IPS-18a (cell line): ENCODE data around the gene CCL23.
"Not testable (repeated sequence)": the region's sequence is repeated elsewhere in the genome, so short reads cannot be mapped to it uniquely, and the experiment has no call there.

Experiments
- H3K27ac ChIP-seq: one replicate; pipeline ENCODE4 v1.5.1; 2013; ENCODE audit warnings: low read length
- H3K27me3 ChIP-seq: one replicate; pipeline ENCODE4 v1.6.1; 2013; ENCODE audit warnings: mild to moderate bottlenecking, low read length; ENCODE audit not compliant: control insufficient read depth, insufficient read depth
- H3K36me3 ChIP-seq: one replicate; pipeline ENCODE4 v1.6.1; 2013; ENCODE audit warnings: low read depth, low read length; ENCODE audit not compliant: control insufficient read depth
- H3K4me1 ChIP-seq: one replicate; pipeline ENCODE4 v1.6.1; 2013; ENCODE audit warnings: low read depth, low read length; ENCODE audit not compliant: control insufficient read depth
- H3K4me3 ChIP-seq: one replicate; pipeline ENCODE4 v1.5.1; 2013; ENCODE audit warnings: low read length
- H3K9ac ChIP-seq: one replicate; pipeline ENCODE4 v1.6.1; 2013; ENCODE audit warnings: mild to moderate bottlenecking, low read length, moderate library complexity
- H3K9me3 ChIP-seq: one replicate; pipeline ENCODE4 v1.6.1; 2013; ENCODE audit warnings: low read depth, low read length; ENCODE audit not compliant: control insufficient read depth

CCL23 gene

DNA sequence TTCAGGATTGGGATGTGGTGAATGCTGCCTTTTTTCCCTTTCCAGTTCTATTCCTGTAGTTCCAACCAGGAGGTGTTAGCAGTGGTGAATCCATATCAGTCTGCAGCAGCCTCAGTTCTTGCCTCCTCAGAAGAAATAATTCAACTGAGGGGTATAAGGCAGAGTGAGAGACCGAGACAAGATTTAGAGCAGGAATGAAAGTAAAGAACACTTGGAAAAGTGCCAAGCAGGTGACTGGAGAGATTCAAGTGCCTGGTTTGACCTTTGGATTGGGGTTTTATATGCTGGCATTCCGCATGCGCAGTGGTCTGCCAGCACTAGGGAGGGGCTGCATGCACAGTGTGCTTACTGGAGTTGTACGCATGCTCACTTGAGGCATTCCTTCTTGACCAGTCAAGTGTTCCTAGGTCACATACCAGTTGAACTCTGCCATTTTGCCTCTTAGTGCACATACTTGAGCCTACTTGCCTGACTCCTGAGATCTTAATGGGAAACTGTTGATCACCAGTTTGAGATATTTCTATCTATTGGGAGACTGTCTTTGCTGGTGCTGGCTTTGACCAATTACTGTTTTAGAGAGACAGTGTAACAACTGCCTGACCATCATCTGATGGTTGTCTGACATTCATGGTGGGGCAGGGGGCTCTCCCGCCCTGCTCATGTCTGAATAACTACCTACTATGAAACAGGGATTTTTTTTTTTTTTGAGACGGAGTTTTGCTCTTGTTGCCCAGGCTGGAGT, 15.7 kb downstream of the CCL23 start:
- no peak overlapping the region for H3K27ac ChIP-seq
- H3K27me3 ChIP-seq = no peaks in the 10 kb centered on the region
- no peaks in the 10 kb centered on the region for H3K9me3 ChIP-seq
- H3K36me3 ChIP-seq = no peaks in the 10 kb centered on the region
- H3K4me3 ChIP-seq = no peak overlapping the region
- no peak overlapping the region for H3K9ac ChIP-seq
- peaks cover 7% of the 10 kb centered on the region for H3K4me1 ChIP-seq

DNA sequence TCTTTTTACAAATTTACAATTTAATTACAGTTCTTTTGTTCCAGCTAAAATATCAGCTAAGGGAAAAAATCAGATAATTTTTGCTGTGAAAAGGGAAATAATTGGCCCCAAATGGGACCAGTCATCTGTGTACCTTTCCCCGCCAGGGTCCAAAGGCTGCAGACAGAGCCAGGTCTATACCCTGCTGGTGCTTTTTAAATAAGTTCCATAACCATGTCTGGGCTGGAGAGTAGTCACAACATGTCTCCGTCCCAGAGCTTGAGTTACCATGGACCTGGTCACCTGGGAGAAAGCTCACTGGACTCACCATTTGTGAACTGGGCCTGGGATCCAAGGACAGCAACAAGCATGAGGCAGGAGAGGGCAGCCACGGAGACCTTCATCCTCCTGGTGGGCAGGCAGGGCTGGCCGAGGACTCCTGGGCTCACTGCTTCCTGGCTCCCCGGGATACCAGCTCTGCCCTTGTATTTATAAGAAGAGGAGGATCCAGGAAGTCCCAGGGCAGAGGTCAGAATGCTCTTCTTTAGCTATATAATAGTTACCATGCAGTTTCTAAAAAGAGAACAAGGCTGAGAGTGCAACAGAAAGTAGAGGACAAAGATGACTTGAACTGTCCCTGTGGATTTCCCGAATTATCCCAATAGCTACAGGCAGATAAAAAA, 16.5 kb downstream of the CCL23 start, which contains the start of gene CCL15:
CCL15 (minus strand) TSS at position 444 of the 662 bp plus-strand sequence; CDS start at position 383, 61 bp downstream.
- H3K27me3 ChIP-seq = no peaks in the 10 kb centered on the region
- H3K9ac ChIP-seq = no peak within 1 kb of the TSS
- peaks cover 7% of the 10 kb centered on the region for H3K4me1 ChIP-seq

DNA sequence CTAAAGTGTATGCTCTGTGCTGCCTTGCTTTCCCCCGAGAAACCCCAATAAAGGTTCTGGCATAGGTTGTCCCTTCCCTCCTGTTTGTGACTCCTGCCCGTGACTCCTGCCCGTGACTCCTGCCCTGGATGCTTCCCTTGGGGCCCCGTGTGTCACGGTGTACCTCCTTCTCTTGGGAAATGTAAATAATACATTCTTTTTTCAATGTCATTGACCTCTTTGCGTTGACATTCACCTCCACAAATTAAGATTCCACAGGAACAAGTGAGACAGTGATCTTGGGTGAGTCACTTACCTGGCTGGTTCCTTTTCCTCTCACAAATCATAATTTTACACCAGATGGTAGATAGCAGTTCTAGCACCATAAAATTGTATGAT, 17.1 kb downstream of the CCL23 start:
- Histone ChIP-seq H3K4me3 (no peak overlapping the region), H3K9ac (no peak overlapping the region), H3K27ac (no peak overlapping the region), H3K36me3 (no peaks in the 10 kb centered on the region), H3K27me3 (no peaks in the 10 kb centered on the region), H3K4me1 (peaks cover 7% of the 10 kb centered on the region), H3K9me3 (no peaks in the 10 kb centered on the region)

More for the DNA sequence above, 16.5 kb downstream of the CCL23 start, which contains the start of gene CCL15:
- H3K9me3 ChIP-seq = no peaks in the 10 kb centered on the region
- no peaks in the 10 kb centered on the region for H3K36me3 ChIP-seq
- H3K27ac ChIP-seq = no peak within 1 kb of the TSS
- H3K4me3 ChIP-seq = no peak within 1 kb of the TSS

DNA sequence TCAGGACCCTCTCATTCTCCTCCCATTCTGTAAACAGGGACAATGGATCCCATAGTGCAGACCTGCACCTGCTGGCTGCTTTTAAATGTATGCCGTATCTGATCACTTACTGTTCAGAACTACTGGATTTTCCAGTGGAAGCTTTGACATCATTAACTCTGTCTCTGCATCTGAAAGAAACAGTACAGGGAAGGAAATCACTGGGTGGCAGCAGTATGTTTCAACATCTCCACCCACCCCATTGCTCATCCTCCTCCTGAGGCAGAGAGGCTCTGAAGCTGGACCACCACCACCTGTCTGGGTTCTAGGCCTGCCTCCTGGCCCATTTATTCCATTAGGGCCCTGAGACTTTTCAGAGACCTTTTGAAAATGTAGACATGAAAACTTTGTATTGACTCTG, 19.0 kb downstream of the CCL23 start:
- Histone ChIP-seq H3K4me3 (no peak overlapping the region), H3K4me1 (peaks cover 7% of the 10 kb centered on the region), H3K27me3 (no peaks in the 10 kb centered on the region), H3K9me3 (no peaks in the 10 kb centered on the region), H3K9ac (no peak overlapping the region), H3K36me3 (no peaks in the 10 kb centered on the region), H3K27ac (no peak overlapping the region)

DNA sequence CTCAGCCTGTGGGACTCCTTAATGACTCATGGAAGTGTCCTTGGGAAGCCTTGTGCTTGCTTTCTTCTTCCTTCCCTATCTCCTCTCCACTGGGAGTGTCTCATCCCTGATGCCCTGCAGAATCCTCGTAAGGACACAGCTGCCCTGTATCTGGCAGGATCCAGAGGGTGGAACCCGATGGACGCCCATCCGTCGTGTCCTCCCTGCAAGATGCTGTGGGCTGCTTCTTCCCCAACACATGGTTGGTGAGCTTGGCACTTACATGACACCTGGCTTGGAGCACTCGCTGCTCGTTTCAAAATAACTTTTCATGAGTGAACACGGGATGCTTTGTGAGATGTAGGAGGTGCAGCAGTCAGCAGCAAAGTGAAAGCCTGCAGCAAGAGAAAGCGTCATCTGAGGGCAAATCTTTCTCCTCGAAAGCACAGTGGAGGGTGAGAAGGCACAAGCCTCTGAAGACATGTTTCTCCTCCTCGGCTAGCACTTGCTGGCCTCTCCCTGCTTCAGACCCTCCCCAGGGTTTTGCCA, 19.7 kb downstream of the CCL23 start:
- Histone ChIP-seq H3K36me3 (no peaks in the 10 kb centered on the region), H3K4me3 (no peak overlapping the region), H3K27me3 (no peaks in the 10 kb centered on the region), H3K9me3 (no peaks in the 10 kb centered on the region), H3K27ac (no peak overlapping the region), H3K9ac (no peak overlapping the region), H3K4me1 (peaks cover 7% of the 10 kb centered on the region)

DNA sequence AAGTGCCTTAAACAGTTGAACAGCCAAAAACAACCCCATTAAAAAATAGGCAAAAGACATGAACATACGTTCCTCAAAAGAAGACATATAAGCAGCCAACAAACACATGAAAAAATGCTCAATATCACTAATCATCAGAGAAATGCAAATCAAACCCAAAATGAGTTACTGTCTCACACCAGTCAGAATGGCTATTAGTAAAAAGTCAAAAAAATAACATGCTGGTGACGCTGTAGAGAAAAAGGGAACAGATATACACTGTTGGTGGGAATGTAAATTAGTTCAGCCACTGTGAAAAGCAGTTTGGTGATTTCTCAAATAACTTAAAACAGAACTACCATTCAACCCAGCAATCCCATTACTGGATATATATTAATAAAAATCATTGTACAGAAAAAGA, 22.4 kb downstream of the CCL23 start:
- H3K4me3 ChIP-seq, H3K27ac ChIP-seq, H3K4me1 ChIP-seq, H3K27me3 ChIP-seq, H3K9me3 ChIP-seq, H3K9ac ChIP-seq, H3K36me3 ChIP-seq: not testable (repeated sequence)

DNA sequence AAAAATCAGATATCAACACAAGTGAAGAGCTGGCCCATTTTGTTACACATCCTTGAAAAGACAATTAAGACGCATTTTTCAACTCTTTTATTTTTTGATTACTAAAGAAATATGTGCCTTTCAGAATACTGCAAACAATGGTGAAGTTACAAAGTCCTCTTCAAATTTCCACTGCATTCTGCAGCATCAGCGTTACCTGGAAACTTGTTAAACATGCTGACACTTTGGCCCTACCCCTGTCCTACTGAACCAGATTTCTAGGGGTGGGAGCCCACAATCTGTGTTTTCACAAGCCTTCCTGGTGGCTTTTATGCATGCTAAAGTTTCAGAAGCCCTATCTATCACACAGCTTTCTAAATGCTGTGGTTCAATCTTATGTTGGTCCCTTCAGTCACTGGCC, 26.7 kb downstream of the CCL23 start:
- no peak overlapping the region for H3K27ac ChIP-seq
- H3K27me3 ChIP-seq = no peaks in the 10 kb centered on the region
- H3K4me3 ChIP-seq = no peak overlapping the region
- H3K9ac ChIP-seq = no peak overlapping the region
- no peaks in the 10 kb centered on the region for H3K9me3 ChIP-seq
- no peaks in the 10 kb centered on the region for H3K36me3 ChIP-seq
- no peaks in the 10 kb centered on the region for H3K4me1 ChIP-seq

DNA sequence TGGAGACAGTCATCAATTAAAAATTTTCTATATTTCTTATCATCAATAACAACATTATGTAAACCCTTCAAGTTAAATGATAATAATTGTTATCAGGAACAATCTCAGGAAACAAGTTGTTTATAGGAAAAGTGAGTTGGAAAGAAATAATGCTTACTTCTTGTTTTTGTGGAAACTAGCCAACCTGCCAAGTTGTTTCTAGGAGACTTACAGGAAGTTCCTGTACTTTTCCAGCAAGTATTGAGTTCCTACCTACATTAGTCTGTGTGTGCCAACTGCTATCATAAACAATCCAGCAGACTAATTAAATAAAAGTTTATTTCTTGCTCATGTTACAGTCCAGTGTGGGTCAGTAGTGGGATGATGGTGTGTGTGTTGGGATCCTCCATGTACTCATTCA, 29.6 kb downstream of the CCL23 start:
- Histone ChIP-seq H3K4me1 (no peaks in the 10 kb centered on the region), H3K27ac (no peak overlapping the region), H3K9ac (no peak overlapping the region), H3K9me3 (no peaks in the 10 kb centered on the region), H3K4me3 (no peak overlapping the region), H3K27me3 (no peaks in the 10 kb centered on the region), H3K36me3 (no peaks in the 10 kb centered on the region)

DNA sequence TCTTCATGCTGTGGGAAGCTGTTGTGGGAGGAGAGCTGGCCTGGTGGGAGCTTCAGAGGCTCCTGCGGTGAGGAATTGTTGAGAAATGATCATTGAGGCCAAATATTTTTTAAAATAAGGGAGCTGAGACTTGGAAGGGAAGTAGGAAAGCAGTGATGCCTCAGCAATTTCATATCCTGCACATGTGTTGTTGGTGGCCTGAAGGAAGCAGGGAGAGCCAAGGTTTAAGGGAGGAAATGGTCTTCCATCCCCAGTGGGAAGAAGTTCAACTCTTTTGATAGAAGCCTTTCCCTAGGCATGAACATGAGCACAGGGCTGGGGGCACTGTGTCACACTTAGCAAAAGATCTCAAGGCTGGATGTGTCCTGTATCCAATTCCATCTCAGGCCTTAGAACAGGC, 31.1 kb downstream of the CCL23 start, which contains the start of gene CCL14:
CCL14 (minus strand) TSS at position 87 of the 400 bp plus-strand sequence; CDS start at position 7, 80 bp downstream.
- Histone ChIP-seq H3K27ac (no peak within 1 kb of the TSS), H3K9ac (no peak within 1 kb of the TSS), H3K36me3 (no peaks in the 10 kb centered on the region), H3K4me3 (no peak within 1 kb of the TSS), H3K9me3 (no peaks in the 10 kb centered on the region), H3K4me1 (no peaks in the 10 kb centered on the region), H3K27me3 (no peaks in the 10 kb centered on the region)

DNA sequence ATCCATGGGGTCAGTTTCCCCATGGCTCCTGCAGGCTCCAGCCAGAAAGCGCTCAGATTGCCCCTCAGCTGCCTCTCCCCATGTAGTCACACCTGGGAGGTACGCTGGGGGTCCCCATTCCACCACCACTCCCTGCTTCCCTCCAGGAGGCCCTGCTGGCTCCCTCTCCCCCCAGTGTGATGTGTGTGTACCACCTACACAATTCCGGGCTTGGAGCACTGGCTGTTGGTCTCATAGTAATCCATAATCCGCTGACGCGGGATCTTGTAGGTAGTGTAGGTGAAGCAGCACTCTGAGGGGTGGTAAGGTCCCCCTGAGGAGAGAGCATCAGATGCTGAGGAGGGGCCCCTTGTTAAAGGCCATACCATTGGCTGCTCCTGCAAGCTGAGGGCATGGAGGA, 33.6 kb downstream of the CCL23 start:
- Histone ChIP-seq H3K27ac (no peak overlapping the region), H3K4me3 (no peak overlapping the region), H3K9me3 (no peaks in the 10 kb centered on the region), H3K36me3 (no peaks in the 10 kb centered on the region), H3K27me3 (no peaks in the 10 kb centered on the region), H3K9ac (no peak overlapping the region), H3K4me1 (no peaks in the 10 kb centered on the region)

DNA sequence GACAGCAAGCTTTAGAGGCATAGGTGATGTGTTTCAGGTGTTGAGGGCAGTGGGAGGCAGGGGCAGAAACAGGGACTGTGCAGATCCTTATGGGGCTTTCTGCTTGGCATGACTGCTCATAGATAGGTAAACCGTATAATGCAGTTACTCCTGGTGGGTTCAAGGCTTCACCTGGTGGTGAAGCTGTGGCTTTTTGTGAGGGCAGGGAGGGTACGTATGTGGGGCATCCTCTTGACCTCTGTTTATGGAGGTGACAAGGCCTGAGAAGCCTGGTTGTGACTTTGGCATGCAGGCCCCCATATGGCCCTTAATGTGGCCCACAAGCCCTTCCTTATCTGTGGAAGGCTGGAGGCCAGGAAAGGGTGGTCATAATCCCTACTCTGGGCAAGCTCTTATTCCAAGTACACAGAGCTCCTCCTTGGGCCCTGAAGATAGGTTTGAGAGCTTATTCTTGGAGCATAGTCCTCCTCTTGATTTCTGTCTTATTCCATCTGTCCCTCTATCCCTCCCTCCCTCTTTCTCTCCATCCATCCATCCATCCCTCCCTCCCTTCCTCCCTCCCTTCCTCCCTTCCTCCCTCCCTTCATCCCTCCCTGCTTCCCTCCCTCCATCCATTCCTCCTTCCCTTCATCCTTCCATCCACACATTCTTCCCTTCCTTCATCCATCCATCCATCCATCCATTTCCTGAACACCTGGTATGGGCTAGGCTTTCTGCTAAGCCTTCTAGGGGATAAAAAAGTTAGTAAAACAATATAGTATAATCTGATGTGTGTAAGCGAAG, 35.2 kb downstream of the CCL23 start:
- Histone ChIP-seq H3K27ac (no peak overlapping the region), H3K36me3 (no peaks in the 10 kb centered on the region), H3K9ac (no peak overlapping the region), H3K27me3 (no peaks in the 10 kb centered on the region), H3K4me3 (no peak overlapping the region), H3K9me3 (no peaks in the 10 kb centered on the region), H3K4me1 (no peaks in the 10 kb centered on the region)
